Activated CD8-positive, alpha-beta memory T cell treated with anti-CD3 and anti-CD28 coated beads for 36 hours (primary cell): ENCODE results near the gene INTS1. TPM values are rescaled to one million over a fixed set of nuclear protein-coding genes. Genes with fewer than 3 reads are reported as not detected.

Source experiments
- CTCF ChIA-PET: fragments of 350-600 bp; sonication (Branson Sonifier 250); formaldehyde crosslinking; loops from one replicate; lab custom pipeline; 2021; ENCODE audit warnings: antibody characterized with exemption; lab: Charles Lee
- POLR2A ChIA-PET: fragments of 350-600 bp; sonication (Branson Sonifier 250); formaldehyde crosslinking; loops from one replicate; lab custom pipeline; 2021; ENCODE audit warnings: antibody characterized with exemption; lab: Charles Lee
- total RNA-seq, 2 experiments: library from RNA; stranded (reverse); gene quantifications; one replicate each; pipeline ENCODE4 v1.2.3, GENCODE V29; 2021

INTS1 gene
- total RNA-seq, 2 experiments from 2014 or later, result 95.8 to 103 TPM

GRCh38 chr7:1481300-1481699, 22.9 kb downstream of the INTS1 start:
- POLR2A ChIA-PET, result no interaction called here
- CTCF ChIA-PET, result no interaction called here

- CTCF ChIA-PET, result no interaction called here
Observed at GRCh38 chr7:1480670-1481069, 23.5 kb downstream of the INTS1 start.

GRCh38 chr7:1479287-1479686, 24.9 kb downstream of the INTS1 start:
- CTCF ChIA-PET, result no interaction called here
- POLR2A ChIA-PET, result no interaction called here

More at GRCh38 chr7:1480670-1481069, 23.5 kb downstream of the INTS1 start:
- POLR2A ChIA-PET, result no interaction called here

- ChIA-PET CTCF (no interaction called here), POLR2A (no interaction called here)
Observed at GRCh38 chr7:1478480-1478879, 25.7 kb downstream of the INTS1 start.

GRCh38 chr7:1476859-1477258, 27.3 kb downstream of the INTS1 start:
- ChIA-PET POLR2A (no interaction called here), CTCF (no interaction called here)

- POLR2A ChIA-PET, result no interaction called here
- CTCF ChIA-PET, result interaction anchor here (2.5 kb wide), 1 partner anchor 59 kb away, joined by 8 read pairs; no protein-coding TSS in a partner anchor
Observed at GRCh38 chr7:1475991-1476390, 28.2 kb downstream of the INTS1 start.

- POLR2A ChIA-PET, result no interaction called here
- CTCF ChIA-PET, result interaction anchor here (0.8 to 2.5 kb wide), 7 partner anchors 13 to 299 kb away, joined by 3 to 8 read pairs (median 4); no protein-coding TSS in a partner anchor
Observed at GRCh38 chr7:1475393-1475792, 28.8 kb downstream of the INTS1 start.

GRCh38 chr7:1474736-1475135, 29.5 kb downstream of the INTS1 start:
- CTCF ChIA-PET, result interaction anchor here (0.7 to 2.5 kb wide), 18 partner anchors 9 to 299 kb away, joined by 3 to 8 read pairs (median 4); partner anchors contain the start of gene MICALL2
- POLR2A ChIA-PET, result interaction anchor here (0.8 kb wide), 1 partner anchor 28 kb away, joined by 3 read pairs; no protein-coding TSS in a partner anchor

- ChIA-PET CTCF (interaction anchor here (0.7 to 2.5 kb wide), 19 partner anchors 10 to 298 kb away, joined by 3 to 8 read pairs (median 4); partner anchors contain the start of gene MICALL2), POLR2A (no interaction called here)
Observed at GRCh38 chr7:1473864-1474512, 30.2 kb downstream of the INTS1 start.

- ChIA-PET POLR2A (no interaction called here), CTCF (no interaction called here)
Observed at GRCh38 chr7:1470901-1471300, 33.3 kb downstream of the INTS1 start.

- POLR2A ChIA-PET, result no interaction called here
- CTCF ChIA-PET, result interaction anchor here (1.3 kb wide), 1 partner anchor 8 kb away, joined by 3 read pairs; no protein-coding TSS in a partner anchor
Observed at GRCh38 chr7:1468643-1469298, 35.4 kb downstream of the INTS1 start.

GRCh38 chr7:1468203-1468602, 36.0 kb downstream of the INTS1 start:
- CTCF ChIA-PET, result no interaction called here
- POLR2A ChIA-PET, result no interaction called here

GRCh38 chr7:1466524-1467271, 37.5 kb downstream of the INTS1 start:
- ChIA-PET POLR2A (no interaction called here), CTCF (interaction anchor here (0.5 to 0.6 kb wide), 2 partner anchors 48 to 95 kb away, joined by 3 read pairs; no protein-coding TSS in a partner anchor)

- POLR2A ChIA-PET, result no interaction called here
- CTCF ChIA-PET, result no interaction called here
Observed at GRCh38 chr7:1464694-1465093, 39.5 kb downstream of the INTS1 start.

- POLR2A ChIA-PET, result no interaction called here
- CTCF ChIA-PET, result interaction anchor here (2.1 kb wide), 1 partner anchor 11 kb away, joined by 7 read pairs; no protein-coding TSS in a partner anchor
Observed at GRCh38 chr7:1463676-1464223, 40.4 kb downstream of the INTS1 start.

GRCh38 chr7:1461646-1462375, 42.4 kb downstream of the INTS1 start:
- POLR2A ChIA-PET, result interaction anchor here (0.5 kb wide), 1 partner anchor 860 kb away, joined by 3 read pairs; no protein-coding TSS in a partner anchor
- CTCF ChIA-PET, result interaction anchor here (1.5 to 2.1 kb wide), 3 partner anchors 8 to 12 kb away, joined by 3 to 7 read pairs (median 6); no protein-coding TSS in a partner anchor

- POLR2A ChIA-PET, result interaction anchor here (0.5 kb wide), 1 partner anchor 859 kb away, joined by 3 read pairs; no protein-coding TSS in a partner anchor
- CTCF ChIA-PET, result interaction anchor here (0.7 to 1.6 kb wide), 3 partner anchors 8 to 49 kb away, joined by 3 to 6 read pairs (median 3); no protein-coding TSS in a partner anchor
Observed at GRCh38 chr7:1460821-1461645, 43.2 kb downstream of the INTS1 start.
